B cell (primary cell): Measurements from ENCODE around the gene AUTS2. TPM values are rescaled to one million over a fixed set of nuclear protein-coding genes. Genes with fewer than 3 reads are reported as not detected.

Source experiments
- ATAC-seq: fragments of 200-7000 bp; cut with Tn5 transposase; one replicate; pipeline ENCODE4 v1.10.0; 2021; ENCODE audit warnings: low read depth, mild to moderate bottlenecking, moderate number of reproducible peaks, moderate library complexity
- CTCF ChIA-PET: fragments of 350-600 bp; sonication (Branson Sonifier 250); formaldehyde crosslinking; loops from one replicate; lab custom pipeline; 2021; ENCODE audit warnings: antibody characterized with exemption, inconsistent platforms; lab: Charles Lee
- POLR2A ChIA-PET: fragments of 350-600 bp; sonication (Branson Sonifier 250); formaldehyde crosslinking; loops from one replicate; lab custom pipeline; 2021; ENCODE audit warnings: antibody characterized with exemption; lab: Charles Lee
- DNase-seq: peaks from one replicate; pipeline ENCODE4 v3.0.0; 2013
- H2AFZ ChIP-seq: 2 replicates; pipeline ENCODE4 v1.6.1; 2012; ENCODE audit warnings: mild to moderate bottlenecking, low read depth, low read length; ENCODE audit not compliant: insufficient read depth, poor library complexity, severe bottlenecking
- H3K27ac ChIP-seq, 2 donors: 1 replicate in 1 of 2; 2 replicates in 1 of 2; pipeline ENCODE4 v1.5.1; 2012 to 2013; ENCODE audit warnings: low read length in 2 of 2, mild to moderate bottlenecking in 2 of 2, moderate library complexity in 1 of 2
- H3K27me3 ChIP-seq, 4 experiments: fragments of 200-600 bp in 1 of 4; sonication (generic) in 1 of 4; replicated peaks in 1 of 4; 1 replicate in 2 of 4; 2 replicates in 2 of 4; pipeline versions ENCODE4 v1.6.1 to v1.7.0; 2013 to 2016; ENCODE audit warnings: low read length in 3 of 4, mild to moderate bottlenecking in 2 of 4, mixed read lengths in 1 of 4, moderate library complexity in 1 of 4; ENCODE audit not compliant: insufficient read depth in 4 of 4, control insufficient read depth in 3 of 4; ENCODE audit errors: control extremely low read depth in 1 of 4
- H3K36me3 ChIP-seq, 2 experiments: replicated peaks in 1 of 2; 1 replicate in 1 of 2; 2 replicates in 1 of 2; pipeline versions ENCODE4 v1.6.1 to v1.7.1; 2013; ENCODE audit warnings: low read length in 1 of 2; ENCODE audit not compliant: insufficient read depth in 2 of 2, control insufficient read depth in 1 of 2; ENCODE audit errors: control extremely low read depth in 1 of 2, extremely low read depth in 1 of 2
- H3K4me1 ChIP-seq, 2 donors: fragments of 200-600 bp in 1 of 2; sonication (generic) in 1 of 2; 1 replicate in 1 of 2; 2 replicates in 1 of 2; pipeline versions ENCODE4 v1.5.1 to v1.6.1; 2013 to 2017; ENCODE audit warnings: low read length in 2 of 2; ENCODE audit not compliant: control insufficient read depth in 2 of 2, insufficient read depth in 2 of 2
- H3K4me2 ChIP-seq: replicated peaks from 2 replicates; pipeline ENCODE3; 2012; ENCODE audit warnings: mild to moderate bottlenecking, low read depth, low read length; ENCODE audit not compliant: poor library complexity, severe bottlenecking
- H3K4me3 ChIP-seq, 5 experiments: fragments of 200-600 bp in 1 of 5; sonication (generic) in 1 of 5; 1 replicate in 3 of 5; 2 replicates in 2 of 5; pipeline versions ENCODE4 v1.5.1 to v1.7.0; 2011 to 2016; ENCODE audit warnings: low read length in 4 of 5, mild to moderate bottlenecking in 4 of 5, low read depth in 2 of 5, control low read depth in 1 of 5, moderate library complexity in 1 of 5; ENCODE audit not compliant: insufficient read depth in 1 of 5; ENCODE audit errors: control extremely low read depth in 1 of 5, extremely low read depth in 1 of 5
- H3K79me2 ChIP-seq: fragments of 200-600 bp; sonication (generic); one replicate; pipeline ENCODE4 v1.6.0; 2016; ENCODE audit warnings: low read length; ENCODE audit not compliant: control insufficient read depth, insufficient read depth
- H3K9ac ChIP-seq: fragments of 200-600 bp; sonication (generic); 2 replicates; pipeline ENCODE4 v1.6.1; 2017; ENCODE audit warnings: mild to moderate bottlenecking, low read length, moderate library complexity
- H3K9me3 ChIP-seq, 3 donors: one replicate each; pipeline versions ENCODE4 v1.6.1 to v1.7.1; 2013; ENCODE audit warnings: low read length in 2 of 3; ENCODE audit not compliant: control insufficient read depth in 2 of 3, insufficient read depth in 1 of 3; ENCODE audit errors: control extremely low read depth in 1 of 3
- H4K20me1 ChIP-seq: 2 replicates; pipeline ENCODE4 v1.6.0; 2012; ENCODE audit warnings: mild to moderate bottlenecking, low read length; ENCODE audit not compliant: insufficient read depth, control insufficient read depth, poor library complexity, severe bottlenecking
- H3K27ac Mint-ChIP-seq: one replicate; pipeline ENCODE4 v1.8.0; 2021; ENCODE audit warnings: mixed read lengths
- H3K27me3 Mint-ChIP-seq: one replicate; pipeline ENCODE4 v1.8.0; 2021; ENCODE audit warnings: mixed read lengths
- H3K4me1 Mint-ChIP-seq: one replicate; pipeline ENCODE4 v1.8.0; 2021; ENCODE audit warnings: mixed read lengths
- H3K4me3 Mint-ChIP-seq: one replicate; pipeline ENCODE4 v1.8.0; 2021; ENCODE audit warnings: mixed read lengths
- H3K9me3 Mint-ChIP-seq: one replicate; pipeline ENCODE4 v1.8.0; 2022; ENCODE audit warnings: mixed read lengths; ENCODE audit not compliant: insufficient read depth
- CTCF ChIP-seq: fragments of 200-600 bp; IDR thresholded peaks from one replicate; pipeline ENCODE4 v1.8.0; 2022; ENCODE audit warnings: antibody characterized with exemption, mild to moderate bottlenecking
- EZH2 ChIP-seq: IDR thresholded peaks from 2 replicates; pipeline ENCODE4 v1.6.1; 2012; ENCODE audit warnings: borderline replicate concordance, low read depth, mild to moderate bottlenecking, moderate library complexity, low read length; ENCODE audit not compliant: insufficient read depth, poor library complexity, severe bottlenecking
- WGBS: methylation state at CpG from one replicate; pipeline ENCODE4 v1.1.5; 2013; ENCODE audit warnings: missing lambda C conversion rate; ENCODE audit not compliant: insufficient coverage; 5-methylcytosine and 5-hydroxymethylcytosine counted together
- intact Hi-C: fragments of 100-400 bp; cut with micrococcal nuclease; formaldehyde crosslinking; loops from one replicate; pipeline ENCODE4 v1.10.0; 2022
- polyA plus RNA-seq: library from polyadenylated mRNA; depleted of rRNA; stranded (reverse); fragments of >200 nt; gene quantifications from 2 replicates; pipeline ENCODE4 v1.2.3, GENCODE V29; 2012
- total RNA-seq, 2 donors: library from RNA; stranded (reverse); fragments of 120-200 nt in 1 of 2; gene quantifications; 1 replicate in 1 of 2; 2 replicates in 1 of 2; pipeline versions ENCODE4 v1.2.3 to v1.2.4, GENCODE V29; 2013 to 2022

The AUTS2 gene
- total and polyA plus RNA-seq, 2 donors (not counting 1 experiment from before 2014, with no cell fraction given) = 22.3 to 35.0 TPM

DNA sequence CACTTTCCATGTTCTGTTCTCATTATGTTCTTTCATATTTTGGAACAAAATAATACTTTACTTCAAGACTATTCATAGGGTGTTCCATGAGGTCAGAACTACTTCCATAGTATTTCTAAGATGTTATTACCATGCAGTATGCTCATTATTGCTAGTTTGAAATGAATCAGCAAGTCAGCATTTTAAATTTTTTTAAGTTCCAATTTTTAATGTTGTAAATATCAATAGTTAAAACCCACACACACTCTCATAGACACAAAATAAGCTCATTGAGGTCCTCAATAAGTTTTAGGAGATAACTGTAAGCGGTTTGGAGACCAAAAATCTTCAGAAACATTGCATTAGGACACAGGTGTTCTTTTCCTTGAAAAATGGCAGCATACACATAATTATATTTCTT, 550.7 kb downstream of the AUTS2 start:
- Histone ChIP-seq H3K27ac (no peak overlapping the region), H3K79me2 (no peaks in the 10 kb centered on the region), H3K4me3 (no peak overlapping the region), H4K20me1 (no peaks in the 10 kb centered on the region), H3K4me1 (no peaks in the 10 kb centered on the region), H3K9me3 (peaks cover 0 to 7% (median 6%) of the 10 kb centered on the region in 3 donors), H3K4me2 (no peak overlapping the region), H2AFZ (no peak overlapping the region), H3K9ac (no peak overlapping the region), H3K36me3 (no peaks in the 10 kb centered on the region), H3K27me3 (no peaks in the 10 kb centered on the region)
- DNase-seq = no peak
- intact Hi-C loops = no loop called here
- no peak overlapping the region for H3K27ac Mint-ChIP-seq
- no peak for ATAC-seq
- TF ChIP-seq EZH2 (no peak), CTCF (no peak)
- H3K4me3 Mint-ChIP-seq = no peak overlapping the region
- H3K9me3 Mint-ChIP-seq = no peaks in the 10 kb centered on the region
- H3K4me1 Mint-ChIP-seq = no peaks in the 10 kb centered on the region
- CTCF ChIA-PET = no interaction called here
- no peaks in the 10 kb centered on the region for H3K27me3 Mint-ChIP-seq
- POLR2A ChIA-PET = no interaction called here
- no CpG with 5 or more reads among the region's 1 CpG for WGBS

- CTCF ChIA-PET = no interaction called here
- POLR2A ChIA-PET = no interaction called here
- H3K27me3 Mint-ChIP-seq = no peaks in the 10 kb centered on the region
- no peak for TF ChIP-seq CTCF
- no peak for TF ChIP-seq EZH2
- ATAC-seq (no peak), DNase-seq (no peak)
- Histone ChIP-seq H3K36me3 (no peaks in the 10 kb centered on the region), H3K4me2 (no peak overlapping the region), H4K20me1 (no peaks in the 10 kb centered on the region), H3K27me3 (no peaks in the 10 kb centered on the region), H3K4me3 (no peak overlapping the region), H2AFZ (no peak overlapping the region), H3K9me3 (peaks cover 0 to 7% (median 6%) of the 10 kb centered on the region in 3 donors), H3K4me1 (no peaks in the 10 kb centered on the region), H3K9ac (no peak overlapping the region), H3K27ac (no peak overlapping the region), H3K79me2 (no peaks in the 10 kb centered on the region)
- no peaks in the 10 kb centered on the region for H3K9me3 Mint-ChIP-seq
- intact Hi-C loops = no loop called here
- no peaks in the 10 kb centered on the region for H3K4me1 Mint-ChIP-seq
- no CpG with 5 or more reads among the region's 1 CpG for WGBS
- H3K4me3 Mint-ChIP-seq = no peak overlapping the region
- no peak overlapping the region for H3K27ac Mint-ChIP-seq
Observed at GRCh38 chr7:70152313-70152712, 554.0 kb downstream of the AUTS2 start.
